SH-SY5Y (cell line): ENCODE data around the gene RAB10.

Experiments
- GATA2 ChIP-seq: IDR thresholded peaks from 2 replicates; pipeline ENCODE4 v1.6.1; 2011; ENCODE audit warnings: mild to moderate bottlenecking, low read depth, low read length
- GATA3 ChIP-seq: IDR thresholded peaks from 2 replicates; pipeline ENCODE4 v1.6.1; 2011; ENCODE audit warnings: low read depth, mild to moderate bottlenecking, low read length, moderate library complexity

DNA sequence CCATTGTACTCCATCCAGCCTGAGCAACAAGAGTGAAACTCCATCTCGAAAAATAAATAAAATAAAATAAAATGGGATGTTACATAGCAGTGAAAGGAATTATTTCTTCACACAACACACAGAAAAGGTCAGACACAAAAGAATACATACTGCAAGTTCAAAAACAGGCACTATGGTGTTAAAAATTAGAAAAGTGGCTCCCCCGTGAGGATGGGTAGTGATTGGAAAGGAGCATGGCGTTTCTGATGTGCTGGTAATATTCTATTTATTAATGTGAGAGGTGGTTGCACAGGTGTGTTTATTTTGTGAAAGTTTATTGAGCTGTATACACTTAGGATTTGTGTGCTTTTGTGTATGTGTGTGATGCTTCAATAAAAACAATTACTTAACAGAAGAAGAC, 22.9 kb upstream of the RAB10 start:
- no peak for TF ChIP-seq GATA2
- no peak for TF ChIP-seq GATA3
